SHP77 treated with DMSO at 0.1 percent for 48 hours (cell line): ENCODE data around the gene DDX24.
A peak's percentile ranks its signal among the peaks of the same experiment; 100 is the strongest.

ENCODE experiments used
- DNase-seq: peaks from one replicate; lab custom pipeline; 2025; lab: John Stamatoyannopoulos, UW

The DDX24 gene, protein sequence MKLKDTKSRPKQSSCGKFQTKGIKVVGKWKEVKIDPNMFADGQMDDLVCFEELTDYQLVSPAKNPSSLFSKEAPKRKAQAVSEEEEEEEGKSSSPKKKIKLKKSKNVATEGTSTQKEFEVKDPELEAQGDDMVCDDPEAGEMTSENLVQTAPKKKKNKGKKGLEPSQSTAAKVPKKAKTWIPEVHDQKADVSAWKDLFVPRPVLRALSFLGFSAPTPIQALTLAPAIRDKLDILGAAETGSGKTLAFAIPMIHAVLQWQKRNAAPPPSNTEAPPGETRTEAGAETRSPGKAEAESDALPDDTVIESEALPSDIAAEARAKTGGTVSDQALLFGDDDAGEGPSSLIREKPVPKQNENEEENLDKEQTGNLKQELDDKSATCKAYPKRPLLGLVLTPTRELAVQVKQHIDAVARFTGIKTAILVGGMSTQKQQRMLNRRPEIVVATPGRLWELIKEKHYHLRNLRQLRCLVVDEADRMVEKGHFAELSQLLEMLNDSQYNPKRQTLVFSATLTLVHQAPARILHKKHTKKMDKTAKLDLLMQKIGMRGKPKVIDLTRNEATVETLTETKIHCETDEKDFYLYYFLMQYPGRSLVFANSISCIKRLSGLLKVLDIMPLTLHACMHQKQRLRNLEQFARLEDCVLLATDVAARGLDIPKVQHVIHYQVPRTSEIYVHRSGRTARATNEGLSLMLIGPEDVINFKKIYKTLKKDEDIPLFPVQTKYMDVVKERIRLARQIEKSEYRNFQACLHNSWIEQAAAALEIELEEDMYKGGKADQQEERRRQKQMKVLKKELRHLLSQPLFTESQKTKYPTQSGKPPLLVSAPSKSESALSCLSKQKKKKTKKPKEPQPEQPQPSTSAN

DNA sequence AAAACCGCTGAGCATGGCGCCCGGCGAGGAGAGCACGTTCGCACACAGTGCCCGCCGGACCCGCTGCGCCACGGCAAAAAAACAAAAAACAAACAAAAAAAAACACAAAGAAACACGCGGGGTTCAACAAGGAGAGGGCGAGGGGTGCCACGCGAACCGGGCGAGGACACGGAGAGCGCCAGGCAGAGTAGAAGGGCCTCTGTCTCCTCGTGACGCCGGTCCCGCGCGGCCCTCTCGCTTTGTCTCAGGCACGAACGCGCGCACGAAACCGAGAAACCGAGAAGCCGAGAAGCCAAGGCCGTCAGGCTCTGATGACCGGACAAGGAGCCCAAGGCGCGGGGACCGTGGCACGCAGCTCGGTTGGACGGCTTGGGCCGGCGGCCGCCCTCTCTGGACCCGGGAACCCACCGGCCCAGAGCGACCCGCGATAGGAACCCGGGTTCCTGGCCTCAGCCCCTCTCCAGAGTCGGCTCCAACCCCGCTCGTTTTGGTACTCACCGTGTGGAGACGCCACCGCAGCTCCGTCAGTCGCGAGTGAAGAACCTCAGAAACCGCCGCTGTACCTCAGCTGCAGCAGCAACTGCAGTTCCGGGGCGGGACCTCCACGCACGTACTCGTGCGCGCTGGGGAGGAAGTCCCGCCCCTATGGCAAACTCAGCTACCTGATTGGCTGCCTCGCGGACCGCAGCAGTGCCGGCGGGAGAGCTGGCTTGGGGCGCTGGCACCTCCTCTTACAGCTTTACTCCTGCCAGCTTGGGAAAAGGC, at the start of gene DDX24, which contains the start of gene IFI27L1:
Gene DDX24 (minus strand): TSS at position 582 of the 765 bp plus-strand sequence. CDS start 1,460 bp downstream, outside the sequence.
Gene IFI27L1 (plus strand): TSS at position 690 of the 765 bp plus-strand sequence. CDS start 15,628 bp downstream, outside the sequence.
- peak; percentile 81 for DNase-seq

DNA sequence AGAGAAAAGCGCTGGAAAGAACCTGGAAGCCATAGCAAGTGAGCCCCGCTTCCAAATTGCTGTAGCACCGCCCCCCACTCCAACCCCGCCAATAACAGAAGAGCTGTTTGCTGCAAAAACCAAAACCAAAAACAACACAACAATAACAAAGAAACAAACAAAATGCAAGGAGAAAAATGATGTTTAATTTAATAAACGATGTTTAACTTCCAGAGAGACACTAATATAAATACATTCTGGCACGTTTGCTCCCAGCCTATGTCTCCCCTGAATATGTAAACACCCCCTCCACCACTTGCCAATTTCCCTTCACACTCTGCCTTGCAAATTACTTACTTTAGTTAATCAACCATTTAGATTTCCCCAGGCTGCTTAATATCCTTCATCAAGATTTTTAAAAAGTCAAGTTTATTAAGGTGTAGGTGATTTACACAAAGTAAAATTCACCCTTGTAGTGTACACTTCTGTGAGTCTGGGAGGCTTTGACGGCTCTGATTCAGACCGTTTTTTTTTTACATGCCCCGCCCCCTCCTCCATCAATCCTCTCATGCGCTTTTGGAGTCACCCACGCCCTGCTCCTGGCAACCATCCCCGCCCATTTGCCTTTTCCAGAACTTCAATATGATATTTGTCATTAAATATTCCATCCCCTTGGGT, 48.9 kb upstream of the DDX24 start:
- DNase-seq: peak; percentile 53

DNA sequence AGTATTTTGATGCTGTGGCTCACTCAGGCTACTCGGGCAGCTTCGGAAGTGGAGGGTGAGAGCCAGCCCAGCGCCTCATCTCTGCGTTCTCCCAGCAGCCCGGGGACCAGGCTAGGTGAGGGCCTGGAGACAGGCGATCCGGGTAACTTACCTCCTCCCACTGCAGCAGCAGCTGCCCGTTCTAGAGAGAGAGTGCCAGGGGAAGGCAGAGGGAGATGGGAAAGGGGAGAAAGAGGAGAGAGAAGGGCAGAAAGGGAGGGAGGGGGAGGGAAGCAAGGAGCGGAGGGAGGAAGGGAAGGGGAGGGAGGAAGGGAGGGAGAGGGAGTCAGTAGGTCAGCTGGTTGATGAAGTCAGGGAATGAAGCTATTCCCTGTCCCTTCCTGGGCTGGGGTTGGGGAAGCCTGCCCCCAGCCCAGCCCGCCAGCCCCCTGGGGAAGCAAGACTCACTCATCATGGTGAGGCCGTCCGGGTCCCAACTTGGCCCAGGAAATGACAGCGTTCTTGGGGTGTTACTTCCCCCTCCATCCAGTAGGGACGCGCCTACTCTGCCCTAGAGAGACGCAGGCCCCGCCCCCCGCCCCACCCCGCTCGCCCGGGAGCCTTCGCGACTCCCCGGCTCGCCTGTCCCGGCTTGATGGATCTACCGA, 48.2 kb upstream of the DDX24 start, which contains the start of gene IFI27L2:
Gene IFI27L2 (minus strand): TSS at position 494 of the 647 bp plus-strand sequence. CDS start 40 bp downstream, at position 454.
- DNase-seq: peak; percentile 67

DNA sequence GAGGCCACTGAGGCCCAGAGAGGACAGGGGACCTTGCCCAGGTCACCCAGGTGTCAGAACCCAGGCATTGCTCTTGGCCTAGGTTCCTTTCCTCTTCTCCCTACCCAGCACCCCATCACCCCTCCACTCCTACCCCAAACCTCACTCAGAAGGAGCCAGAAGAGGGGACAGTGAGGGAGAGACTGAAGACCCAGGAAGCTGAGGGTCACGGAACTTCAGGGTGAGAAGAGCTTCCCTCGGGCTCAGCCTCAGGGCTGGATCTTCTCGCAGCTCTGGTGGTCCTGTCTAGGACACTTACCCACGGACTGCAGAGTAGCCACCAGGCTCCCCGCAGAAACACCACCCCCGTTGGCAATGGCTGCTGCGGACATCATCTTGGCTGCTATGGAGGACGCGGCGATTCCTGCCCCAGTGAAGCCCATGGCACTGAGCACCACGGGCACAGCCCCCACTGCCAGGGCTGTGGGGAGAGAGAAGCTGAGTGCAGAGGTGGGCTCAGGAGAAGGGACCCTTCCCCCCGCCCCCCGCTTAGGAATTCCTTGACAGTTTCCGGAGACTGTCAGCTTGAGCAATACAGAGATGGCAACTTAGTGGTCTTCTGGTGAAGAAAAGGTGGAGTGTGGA, 47.3 kb upstream of the DDX24 start:
- no peak for DNase-seq

DNA sequence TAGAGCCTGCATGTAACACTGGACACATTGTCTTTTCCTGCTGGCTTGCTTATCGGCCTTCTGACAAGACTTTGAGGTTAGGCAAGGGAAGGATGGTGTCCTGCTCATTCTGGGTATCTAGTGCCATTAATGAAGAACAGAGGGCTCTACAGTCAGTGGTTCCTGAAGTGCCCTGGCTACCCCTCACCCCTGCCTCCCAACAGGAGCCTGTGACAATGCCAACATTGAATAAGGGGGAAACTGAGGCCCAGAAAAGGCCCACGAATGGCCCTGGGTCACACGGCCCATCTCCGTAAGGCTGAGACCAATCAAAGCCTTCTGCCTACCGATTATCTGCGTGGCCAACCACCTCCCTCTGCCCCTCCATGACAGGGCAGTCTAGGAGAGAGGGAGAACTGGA, 46.3 kb upstream of the DDX24 start:
- DNase-seq: no peak

DNA sequence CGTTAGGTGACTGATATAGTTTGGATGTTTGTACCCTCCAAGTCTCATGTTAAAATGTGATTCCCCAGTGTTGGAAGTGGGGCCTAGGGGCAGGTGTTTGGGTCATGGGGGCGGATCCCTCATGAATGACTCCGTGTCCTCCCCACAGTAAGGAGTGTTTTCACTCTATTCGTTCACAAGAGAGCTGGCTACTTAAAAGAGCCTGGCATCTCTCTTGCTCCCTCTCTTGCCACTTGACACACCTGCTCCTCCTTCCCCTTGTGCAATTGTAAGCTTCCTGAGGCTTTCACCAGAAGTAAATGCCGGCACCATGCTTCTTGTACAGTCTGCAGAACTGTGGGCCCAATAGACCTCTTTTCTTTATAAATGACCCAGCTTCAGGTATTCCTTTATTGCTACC, 45.8 kb upstream of the DDX24 start:
- no peak for DNase-seq

DNA sequence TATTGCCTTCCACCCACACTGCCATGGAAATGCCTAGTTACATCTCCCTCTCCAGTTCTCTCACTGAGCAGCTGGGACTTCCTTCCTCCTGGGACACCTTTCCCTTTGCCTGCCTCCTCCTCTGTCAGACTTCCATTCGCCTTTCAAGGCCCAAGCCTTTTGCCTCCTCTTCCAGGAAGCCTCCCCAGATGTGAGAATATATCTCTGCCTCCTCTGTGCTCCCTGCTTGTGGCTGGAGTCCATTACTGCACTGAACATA, 45.3 kb upstream of the DDX24 start:
- DNase-seq: no peak

DNA sequence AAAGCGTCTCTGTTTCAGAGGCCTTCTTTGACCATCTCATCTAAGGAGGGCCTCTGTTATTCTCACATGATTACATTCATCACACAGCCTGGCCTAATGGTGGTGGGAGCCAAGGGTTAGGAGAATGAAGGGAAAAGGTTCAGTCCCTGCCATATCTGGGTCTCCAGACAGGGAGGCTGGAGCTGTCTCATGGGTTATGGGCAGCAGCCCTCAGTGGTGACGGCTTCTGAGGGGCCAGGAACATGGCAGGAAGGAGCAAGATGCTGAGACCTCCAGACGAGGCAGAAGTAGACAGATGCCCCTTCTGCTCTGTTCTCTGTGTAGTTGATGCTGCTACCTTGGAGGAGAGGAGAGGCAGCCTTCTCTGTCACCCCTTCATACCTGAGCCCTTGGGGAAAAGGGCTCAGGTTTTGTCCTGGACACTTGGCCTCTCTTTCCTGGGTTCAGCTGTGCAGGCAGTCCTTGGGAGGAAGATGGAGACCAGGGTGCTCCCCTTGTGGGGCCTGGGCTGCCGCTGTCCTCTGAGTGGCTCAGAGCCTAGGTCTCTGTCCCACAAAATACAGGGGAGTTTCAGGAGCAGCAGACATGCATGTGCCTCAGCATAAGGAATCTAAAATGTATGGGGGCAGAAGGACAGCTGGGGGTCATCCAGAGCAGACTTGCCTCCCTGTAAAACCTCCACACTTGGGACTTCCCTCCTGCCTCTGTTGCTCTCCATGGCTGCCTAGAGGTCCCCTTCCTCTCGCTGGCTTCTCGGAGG, 44.8 kb upstream of the DDX24 start:
- no peak for DNase-seq

DNA sequence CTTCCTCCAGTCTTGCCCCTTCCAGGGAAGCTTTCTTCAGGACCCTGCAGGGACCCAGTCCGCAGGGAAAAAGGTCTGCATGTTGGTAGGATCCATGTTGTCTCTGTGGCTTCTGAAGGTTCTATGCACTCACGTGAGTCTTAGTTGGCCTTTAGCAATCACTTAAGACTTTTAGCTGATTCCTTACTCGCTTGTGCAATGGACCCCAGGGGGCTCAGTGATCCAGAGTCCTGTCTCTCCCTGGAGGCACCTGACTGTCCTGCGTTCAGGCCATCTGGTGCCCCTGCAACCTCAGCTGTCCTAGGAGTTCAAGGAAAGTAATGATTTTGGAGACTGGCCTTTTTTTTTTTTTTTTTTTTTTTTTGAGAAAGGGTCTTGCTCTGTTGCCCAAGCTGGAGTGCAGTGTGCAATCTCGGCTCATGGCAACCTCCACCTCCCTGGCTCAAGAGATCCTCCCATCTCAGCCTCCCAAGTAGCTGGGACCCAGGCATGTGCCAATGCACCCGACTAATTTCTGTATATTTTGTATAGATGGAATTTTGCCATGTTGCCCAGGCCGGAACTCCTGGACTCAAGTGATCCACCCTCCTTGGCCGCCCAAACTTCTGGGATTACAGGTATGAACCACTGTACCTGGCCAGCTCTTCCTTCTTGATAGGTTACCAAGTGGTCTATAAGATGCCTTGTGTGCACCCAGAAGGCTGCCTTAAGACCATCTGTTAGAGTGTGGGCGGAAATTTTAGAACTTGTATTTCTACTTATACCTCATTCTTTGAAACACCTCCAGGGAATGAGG, 43.8 kb upstream of the DDX24 start:
- no peak for DNase-seq

DNA sequence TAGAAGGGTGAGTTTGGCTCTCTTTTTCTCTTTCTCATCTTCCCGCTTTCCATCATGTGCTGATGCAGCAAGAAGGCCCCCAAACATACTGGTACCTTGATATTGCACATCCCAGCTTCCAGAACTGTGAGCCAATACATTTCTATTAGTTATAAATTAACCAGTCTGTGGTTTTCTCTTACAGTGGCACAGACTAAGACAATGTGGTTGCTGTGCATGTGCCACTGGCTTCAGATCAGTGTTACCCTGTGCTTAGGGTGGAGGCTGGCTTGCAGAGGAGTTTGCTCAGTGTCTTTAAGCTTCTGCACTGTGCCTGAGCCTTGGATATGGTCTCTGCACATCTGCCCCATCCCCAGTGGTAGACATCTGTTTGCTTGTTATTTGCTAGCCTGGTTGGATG, 42.9 kb upstream of the DDX24 start:
- DNase-seq: no peak

DNA sequence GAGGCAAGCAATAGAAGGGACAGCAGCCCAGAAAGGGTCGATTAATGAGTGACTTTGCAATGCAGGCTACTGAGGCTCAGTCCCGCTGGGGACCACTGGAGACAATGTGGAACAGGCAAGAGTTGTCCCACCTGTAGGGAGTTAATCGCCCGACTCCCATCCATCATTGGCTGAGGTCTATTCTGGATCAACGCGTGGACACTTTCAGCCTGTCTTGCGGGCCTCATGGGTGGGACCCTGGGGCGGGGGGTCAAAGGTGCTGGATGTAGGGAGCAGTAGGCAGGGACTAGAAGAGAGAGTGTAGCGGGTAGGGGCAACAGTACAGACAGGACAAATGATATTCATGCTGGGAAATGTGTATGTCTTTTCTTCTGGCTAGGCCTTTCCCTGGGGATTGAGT, 42.3 kb upstream of the DDX24 start:
- no peak for DNase-seq

DNA sequence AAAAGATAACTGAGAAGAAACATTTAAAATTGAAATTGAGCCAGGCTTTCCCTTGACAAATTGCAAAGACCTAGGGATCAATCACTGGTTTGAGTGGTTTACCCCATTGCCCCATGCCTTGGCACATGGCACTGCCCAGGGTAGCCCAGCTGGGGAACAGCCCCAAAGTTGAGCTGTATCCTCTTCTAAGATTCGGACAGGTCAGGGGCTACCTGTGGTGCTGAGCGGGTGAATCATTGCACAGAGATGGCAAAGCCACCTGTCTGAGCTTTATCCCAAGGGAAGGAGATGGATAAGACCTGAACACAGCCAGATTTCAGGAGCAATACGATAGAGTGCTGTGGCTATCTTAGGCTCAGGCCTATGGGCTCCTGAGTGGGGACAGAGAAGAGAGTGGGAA, 41.4 kb upstream of the DDX24 start:
- no peak for DNase-seq

DNA sequence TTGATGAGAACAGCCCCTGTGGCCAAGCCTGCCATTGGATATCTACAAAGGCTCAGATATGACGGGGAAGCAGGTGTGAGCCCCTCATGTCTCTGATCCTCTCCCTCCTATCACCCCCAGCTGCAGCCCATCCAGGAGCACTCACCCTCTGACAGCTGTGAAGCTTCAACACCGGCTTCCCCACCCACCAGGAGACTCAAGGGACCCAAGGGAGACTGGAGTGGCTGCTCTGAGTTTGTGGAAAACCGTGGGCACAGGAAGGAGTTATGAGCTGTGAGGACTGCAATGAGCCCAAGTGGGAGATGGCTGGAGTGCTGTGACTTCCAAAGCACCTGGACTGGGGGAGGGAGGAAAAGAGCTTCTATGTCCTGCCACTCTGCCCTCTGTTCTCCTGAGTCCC, 40.5 kb upstream of the DDX24 start:
- DNase-seq: no peak

DNA sequence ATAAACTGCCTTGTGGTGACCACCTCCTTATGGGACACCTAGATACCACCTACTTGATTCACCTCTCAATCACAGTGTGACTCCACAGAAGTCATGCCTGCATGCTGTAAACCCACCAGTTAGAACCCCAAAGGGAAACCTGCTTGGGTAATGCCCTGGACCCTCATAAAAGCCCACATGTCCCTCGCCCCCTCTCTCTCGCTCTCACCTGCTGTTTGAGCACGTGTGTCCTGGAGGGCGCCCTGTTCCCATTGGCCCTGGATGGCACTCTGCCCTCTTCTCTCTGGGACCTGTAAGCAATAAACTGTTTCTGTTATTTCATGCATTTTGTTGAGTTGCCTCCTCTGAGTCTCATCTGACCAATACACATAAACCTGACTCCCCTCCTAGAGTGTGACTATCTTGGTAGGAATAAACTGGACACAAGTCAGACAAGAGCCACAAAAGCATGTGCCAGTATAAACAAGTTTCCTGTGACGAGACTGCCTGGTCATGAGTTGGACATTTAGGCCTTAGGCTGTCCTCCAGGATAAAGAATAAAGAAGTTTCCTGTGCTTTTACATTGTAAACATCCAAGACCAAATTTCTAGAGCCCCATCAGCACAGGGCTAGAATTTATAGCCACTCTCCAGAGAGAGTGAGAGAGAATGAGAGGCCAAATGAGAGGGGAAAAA, 39.8 kb upstream of the DDX24 start:
- no peak for DNase-seq

DNA sequence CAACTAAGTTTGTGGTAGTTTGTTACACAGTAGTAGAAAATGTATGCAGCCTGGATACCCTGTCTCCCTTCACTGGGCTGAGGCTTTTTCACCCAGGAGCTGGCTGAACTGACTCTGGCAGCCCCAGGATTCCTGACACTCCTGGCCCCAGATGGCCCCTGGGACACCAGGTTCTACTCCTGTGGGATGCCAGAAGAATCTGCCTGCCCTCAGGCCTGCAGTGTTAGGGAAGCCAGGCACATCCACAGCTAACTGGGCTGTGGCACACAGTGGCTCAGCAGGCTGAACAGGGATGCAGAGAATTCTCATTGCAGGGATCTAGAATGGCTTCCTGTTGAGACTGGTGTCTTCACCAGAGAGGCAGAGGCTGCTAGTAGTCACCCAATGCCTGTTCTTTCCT, 38.1 kb upstream of the DDX24 start:
- DNase-seq: no peak

DNA sequence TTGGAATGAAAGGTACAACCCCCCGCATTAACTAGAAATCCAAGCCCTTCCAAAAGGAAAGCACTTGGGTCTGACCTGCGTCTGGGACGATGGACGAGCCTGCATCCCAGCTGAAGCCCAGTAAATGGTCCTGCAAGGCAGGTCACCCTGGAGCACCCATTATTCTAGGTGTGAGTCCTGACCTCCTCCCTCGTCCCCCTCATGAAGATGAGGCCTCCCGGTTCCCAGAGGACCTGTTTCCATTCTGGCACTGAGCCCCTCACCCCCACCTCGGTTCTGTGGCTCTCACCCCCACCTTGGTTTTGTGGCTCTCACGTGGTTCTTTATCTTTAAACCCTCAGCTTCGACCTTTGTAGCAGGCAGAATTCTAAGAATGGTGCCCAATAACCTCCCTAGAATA, 36.9 kb upstream of the DDX24 start:
- no peak for DNase-seq

DNA sequence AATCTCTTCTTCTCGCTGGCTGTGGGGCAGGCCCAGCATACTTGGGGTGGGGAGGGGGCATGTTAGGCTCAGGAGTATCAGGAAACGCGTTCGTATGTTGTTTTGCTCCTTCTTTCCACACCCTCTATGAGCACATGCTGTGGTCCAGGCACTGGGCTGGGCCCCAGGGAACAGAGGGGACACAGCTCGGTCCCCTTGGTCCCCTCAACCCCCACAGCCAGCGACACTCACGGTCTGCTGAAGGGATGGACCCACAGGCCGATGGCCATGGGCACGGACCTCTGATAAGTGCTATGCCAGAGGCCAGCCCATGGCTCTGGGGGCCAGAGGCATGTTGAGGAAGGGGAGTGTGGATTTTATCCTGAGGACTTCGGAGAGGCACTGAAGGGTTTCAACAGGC, 35.7 kb upstream of the DDX24 start:
- DNase-seq: no peak

DNA sequence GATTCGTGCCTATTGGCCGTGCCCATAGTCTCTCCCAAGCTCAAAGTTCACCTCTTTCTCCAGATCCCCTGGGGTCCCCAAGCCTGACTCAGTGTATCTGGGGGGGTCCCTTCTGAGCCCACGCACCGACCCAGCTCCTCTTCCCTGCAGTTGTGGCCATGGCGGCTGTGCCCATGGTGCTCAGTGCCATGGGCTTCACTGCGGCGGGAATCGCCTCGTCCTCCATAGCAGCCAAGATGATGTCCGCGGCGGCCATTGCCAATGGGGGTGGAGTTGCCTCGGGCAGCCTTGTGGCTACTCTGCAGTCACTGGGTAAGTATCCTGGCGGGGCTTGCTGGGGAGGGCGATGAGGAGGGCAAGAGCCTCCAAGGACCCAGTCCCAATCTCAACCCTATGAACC, 34.6 kb upstream of the DDX24 start:
- no peak for DNase-seq
